Mesothelial cell of epicardium (in vitro differentiated cells): ENCODE results near the gene POLR2F. TPM values are rescaled to one million over a fixed set of nuclear protein-coding genes. Genes with fewer than 3 reads are reported as not detected.

Source experiments
- DNase-seq, 2 experiments: peaks; one replicate each; pipeline ENCODE4 v3.0.0; 2021; ENCODE audit warnings: low spot score in 2 of 2; ENCODE audit not compliant: unreplicated experiment in 2 of 2
- H3K27ac Mint-ChIP-seq: 2 replicates; pipeline ENCODE4 v1.8.0; 2021; ENCODE audit warnings: mixed read lengths
- H3K27me3 Mint-ChIP-seq: 2 replicates; pipeline ENCODE4 v1.8.0; 2021; ENCODE audit warnings: low read depth, mixed read lengths
- H3K36me3 Mint-ChIP-seq: 2 replicates; pipeline ENCODE4 v1.8.0; 2021; ENCODE audit warnings: mixed read lengths
- H3K4me1 Mint-ChIP-seq: 2 replicates; pipeline ENCODE4 v1.8.0; 2021; ENCODE audit warnings: mixed read lengths
- H3K4me3 Mint-ChIP-seq: 2 replicates; pipeline ENCODE4 v1.8.0; 2021; ENCODE audit warnings: mild to moderate bottlenecking, moderate library complexity, mixed read lengths
- H3K9me3 Mint-ChIP-seq: 2 replicates; pipeline ENCODE4 v1.8.0; 2021; ENCODE audit warnings: mixed read lengths
- total RNA-seq: library from RNA; stranded (reverse); gene quantifications from 3 replicates; pipeline ENCODE4 v1.2.1, GENCODE V29; 2021
- TF ChIP-seq, protein P1 (sequence below): fragments of 200-600 bp; sonication (generic); IDR thresholded peaks from one replicate; pipeline ENCODE4 v1.5.0; 2021; ENCODE audit warnings: antibody characterized with exemption; ENCODE audit not compliant: unreplicated experiment

POLR2F gene
- total RNA-seq, 1 donor from 2014 or later, result 70.0 TPM

DNA sequence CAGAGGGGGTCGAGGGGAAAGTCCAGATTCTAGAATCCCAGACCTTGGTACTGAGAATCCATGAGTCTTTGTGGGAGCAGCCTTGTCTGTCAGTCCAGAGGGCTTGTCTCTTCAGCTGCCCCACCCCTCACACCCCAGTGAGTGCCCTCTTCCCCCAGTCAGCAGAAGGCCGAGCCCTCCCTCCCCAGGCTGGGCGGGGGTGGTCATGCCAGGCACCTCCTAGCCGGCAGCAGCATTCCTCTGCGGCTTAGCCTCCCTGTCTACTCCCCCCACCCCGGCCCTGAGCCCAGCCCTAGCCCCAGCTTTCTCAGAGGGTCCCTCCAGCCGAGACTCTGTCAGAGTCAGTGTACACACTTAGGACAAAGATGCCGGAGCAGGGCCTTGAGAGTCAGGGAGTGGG is 26.3 kb downstream of the POLR2F start:
- Mint-ChIP-seq H3K4me1 (peaks cover 3% of the 10 kb centered on the region), H3K9me3 (no peaks in the 10 kb centered on the region), H3K27me3 (peaks cover 42% of the 10 kb centered on the region), H3K27ac (no peak overlapping the region), H3K36me3 (peaks cover 11% of the 10 kb centered on the region), H3K4me3 (no peak overlapping the region)
- TF ChIP-seq, protein P1, sequence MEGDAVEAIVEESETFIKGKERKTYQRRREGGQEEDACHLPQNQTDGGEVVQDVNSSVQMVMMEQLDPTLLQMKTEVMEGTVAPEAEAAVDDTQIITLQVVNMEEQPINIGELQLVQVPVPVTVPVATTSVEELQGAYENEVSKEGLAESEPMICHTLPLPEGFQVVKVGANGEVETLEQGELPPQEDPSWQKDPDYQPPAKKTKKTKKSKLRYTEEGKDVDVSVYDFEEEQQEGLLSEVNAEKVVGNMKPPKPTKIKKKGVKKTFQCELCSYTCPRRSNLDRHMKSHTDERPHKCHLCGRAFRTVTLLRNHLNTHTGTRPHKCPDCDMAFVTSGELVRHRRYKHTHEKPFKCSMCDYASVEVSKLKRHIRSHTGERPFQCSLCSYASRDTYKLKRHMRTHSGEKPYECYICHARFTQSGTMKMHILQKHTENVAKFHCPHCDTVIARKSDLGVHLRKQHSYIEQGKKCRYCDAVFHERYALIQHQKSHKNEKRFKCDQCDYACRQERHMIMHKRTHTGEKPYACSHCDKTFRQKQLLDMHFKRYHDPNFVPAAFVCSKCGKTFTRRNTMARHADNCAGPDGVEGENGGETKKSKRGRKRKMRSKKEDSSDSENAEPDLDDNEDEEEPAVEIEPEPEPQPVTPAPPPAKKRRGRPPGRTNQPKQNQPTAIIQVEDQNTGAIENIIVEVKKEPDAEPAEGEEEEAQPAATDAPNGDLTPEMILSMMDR, result no peak
- DNase-seq, result no peak

DNA sequence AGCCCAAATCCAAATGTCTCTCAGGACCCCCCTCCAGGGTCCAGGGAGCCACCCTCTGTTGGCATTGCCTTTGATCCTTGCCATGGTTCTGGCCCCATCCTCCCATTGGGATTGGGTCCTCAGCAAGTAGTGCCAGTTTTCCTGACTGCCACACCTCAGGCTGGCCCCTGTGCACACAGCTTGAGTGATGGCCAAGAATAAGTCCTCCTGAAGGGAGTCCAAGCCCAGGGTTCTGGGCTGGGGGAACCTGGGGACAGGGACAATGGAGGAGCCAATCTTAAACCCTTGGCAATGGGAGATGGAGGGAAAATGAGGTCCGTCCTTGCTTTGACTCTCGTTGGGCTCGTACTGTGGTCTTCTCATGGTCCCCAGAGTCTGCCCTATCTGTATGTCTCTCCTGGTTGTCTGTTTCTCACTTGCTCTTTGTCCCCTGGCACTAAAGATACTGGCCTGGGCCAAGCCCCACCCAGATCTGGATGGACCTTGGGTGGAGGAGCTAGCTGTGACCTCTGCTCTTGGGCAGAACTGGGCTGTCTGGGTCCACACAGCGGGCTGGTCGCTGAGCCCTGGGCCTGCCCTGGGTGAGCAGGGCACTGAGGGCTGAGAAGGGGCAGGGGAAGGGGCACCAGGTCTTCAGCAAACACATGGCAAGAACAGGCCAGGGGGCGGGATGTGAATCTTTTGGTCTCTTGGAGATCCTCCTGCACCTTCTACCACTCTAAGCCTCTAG is 27.9 kb downstream of the POLR2F start:
- Mint-ChIP-seq H3K4me1 (peaks cover 3% of the 10 kb centered on the region), H3K27ac (no peak overlapping the region), H3K4me3 (no peak overlapping the region), H3K36me3 (peaks cover 9% of the 10 kb centered on the region), H3K9me3 (no peaks in the 10 kb centered on the region), H3K27me3 (peaks cover 50% of the 10 kb centered on the region)
- TF ChIP-seq, protein P1, result no peak
- DNase-seq, result no peak

DNA sequence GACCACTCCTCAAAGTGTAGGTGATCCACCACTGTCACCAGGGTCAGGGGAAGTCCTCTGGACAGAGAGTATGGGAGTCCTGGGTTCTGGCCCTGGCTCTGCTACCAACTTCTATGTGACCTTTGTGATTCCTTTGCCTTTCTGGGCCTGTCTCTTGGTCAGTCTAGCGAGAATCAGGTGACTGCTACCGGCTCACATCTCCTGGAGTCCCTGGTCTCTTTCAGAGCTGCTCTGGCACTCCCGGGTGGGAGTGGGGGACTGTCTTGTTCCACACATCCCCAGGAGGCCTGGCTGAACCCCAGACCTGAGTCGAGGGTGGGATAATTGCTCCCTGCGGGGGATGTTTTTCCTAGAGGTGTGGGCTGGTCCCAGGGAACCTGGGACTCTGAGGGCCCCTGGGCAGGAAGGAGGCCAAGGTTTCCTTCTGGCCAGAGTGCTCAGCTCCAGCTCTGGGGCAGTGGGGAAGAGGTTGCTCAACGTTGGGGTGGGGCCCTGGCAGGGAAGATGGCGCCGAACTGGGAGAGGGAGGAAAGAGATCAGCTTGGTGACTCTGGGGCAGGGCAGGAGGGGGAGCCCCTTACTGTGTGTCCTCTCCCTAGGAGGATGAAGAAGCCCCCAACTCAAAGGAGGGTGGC is 28.8 kb downstream of the POLR2F start:
- Mint-ChIP-seq H3K36me3 (peaks cover 8% of the 10 kb centered on the region), H3K27me3 (peaks cover 50% of the 10 kb centered on the region), H3K4me1 (peaks cover 3% of the 10 kb centered on the region), H3K9me3 (no peaks in the 10 kb centered on the region), H3K27ac (no peak overlapping the region), H3K4me3 (no peak overlapping the region)
- DNase-seq, result no peak
- TF ChIP-seq, protein P1, result no peak

DNA sequence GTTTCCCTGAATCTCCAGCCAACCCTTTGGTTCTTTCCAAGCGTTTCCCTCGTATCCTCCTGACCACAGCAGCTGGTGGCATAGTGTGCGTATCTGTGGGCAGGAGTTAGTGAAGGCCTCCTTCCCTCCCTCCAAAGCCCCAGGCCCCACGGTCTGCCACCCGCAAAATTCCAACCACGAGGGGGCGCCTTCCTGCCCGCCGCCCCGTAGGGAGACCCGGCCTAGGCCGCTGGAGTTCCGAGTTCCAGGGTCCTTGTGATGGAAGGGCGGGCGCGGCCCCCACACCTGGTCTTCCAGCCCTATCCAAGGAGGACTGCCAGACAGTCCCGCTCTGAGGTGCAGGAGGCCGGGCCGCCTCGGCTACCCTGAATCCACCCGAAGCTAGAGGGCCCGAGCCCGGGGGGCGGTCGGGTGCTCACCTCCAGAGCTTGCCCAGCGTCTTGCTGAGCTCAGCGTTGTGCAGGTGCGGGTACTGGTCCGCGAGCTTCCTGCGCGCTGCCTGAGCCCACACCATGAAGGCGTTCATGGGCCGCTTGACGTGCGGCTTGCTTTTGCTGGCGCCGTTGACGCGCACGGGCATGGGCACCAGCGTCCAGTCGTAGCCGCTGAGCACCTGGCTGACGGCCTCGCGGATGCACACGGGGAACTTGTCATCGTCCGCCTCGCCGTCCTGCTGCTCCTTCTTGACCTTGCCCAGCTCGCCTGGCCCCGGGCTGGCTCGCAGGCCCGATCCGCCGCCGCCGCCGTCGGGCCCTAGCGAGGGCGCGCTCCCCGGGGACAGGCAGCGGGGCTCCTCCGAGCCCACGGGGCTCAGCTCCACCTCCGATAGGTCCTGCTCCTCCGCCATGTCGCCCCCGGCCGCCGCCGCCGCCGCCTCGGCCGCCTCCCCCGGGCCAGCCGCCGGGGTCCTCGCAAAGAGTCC is 29.7 kb downstream of the POLR2F start:
- Mint-ChIP-seq H3K4me1 (peaks cover 3% of the 10 kb centered on the region), H3K9me3 (no peaks in the 10 kb centered on the region), H3K4me3 (peak overlapping the region; percentile 15), H3K27ac (no peak overlapping the region), H3K27me3 (peaks cover 50% of the 10 kb centered on the region), H3K36me3 (peaks cover 8% of the 10 kb centered on the region)
- TF ChIP-seq, protein P1, result peak; percentile 66
- peak in 1 of 2 experiments; percentile 66 for DNase-seq

DNA sequence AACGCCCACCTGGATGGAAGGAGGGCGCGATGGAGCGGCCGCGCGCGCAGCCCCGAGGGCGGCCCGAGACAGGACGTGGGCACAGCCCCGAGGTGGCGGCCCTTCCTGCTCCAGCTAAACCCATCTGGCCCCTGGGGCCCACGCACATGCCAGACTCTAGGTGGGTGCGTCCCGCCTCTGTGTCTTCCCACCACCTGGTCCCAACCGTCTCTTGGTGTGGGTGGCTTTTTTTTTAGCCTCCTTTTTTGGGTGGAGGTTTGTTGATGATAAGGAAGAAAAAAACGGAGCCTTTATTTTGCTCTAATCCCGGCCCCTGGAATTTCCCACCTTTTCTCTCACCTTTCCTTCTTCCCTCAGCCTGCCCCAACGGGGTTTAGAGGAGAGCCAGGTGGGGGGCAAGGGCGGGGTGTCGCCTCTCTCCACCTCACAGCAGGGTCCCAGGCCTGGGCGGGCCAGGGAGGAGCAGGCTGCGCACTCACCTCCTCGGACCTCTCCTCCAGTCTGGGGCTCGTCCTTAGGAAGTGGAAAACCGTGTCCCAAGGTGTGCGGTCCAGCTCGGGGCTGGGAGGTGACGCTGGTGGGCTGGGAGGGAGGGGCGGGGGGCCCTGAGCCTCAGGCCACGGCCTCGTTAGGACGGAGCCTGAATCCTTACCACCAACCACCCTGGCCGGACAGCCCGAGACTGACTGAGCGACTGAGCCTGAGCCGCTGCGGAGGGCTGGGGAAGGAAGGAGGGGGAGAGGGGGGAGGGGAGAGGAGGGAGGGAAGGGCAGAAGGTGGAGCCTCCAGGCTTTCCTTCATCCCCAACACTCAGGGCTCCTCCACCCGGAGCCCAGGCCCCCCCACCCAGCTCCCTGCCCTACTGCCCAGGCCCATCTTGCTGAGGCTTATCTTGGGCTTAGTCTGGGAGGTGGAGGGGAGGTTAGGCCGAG is 30.6 kb downstream of the POLR2F start, which contains the start of gene SOX10:
Gene SOX10 (minus strand): TSS at position 696 of the 932 bp plus-strand sequence. CDS start 771 bp downstream, outside the sequence.
- TF ChIP-seq, protein P1, result no peak
- H3K36me3 Mint-ChIP-seq, result peaks cover 8% of the 10 kb centered on the region
- no peak for DNase-seq
- H3K27ac Mint-ChIP-seq, result no peak within 1 kb of the TSS
- H3K9me3 Mint-ChIP-seq, result no peaks in the 10 kb centered on the region
- peaks cover 3% of the 10 kb centered on the region for H3K4me1 Mint-ChIP-seq
- H3K4me3 Mint-ChIP-seq, result peak within 1 kb of the TSS; percentile 15
- H3K27me3 Mint-ChIP-seq, result peaks cover 50% of the 10 kb centered on the region
